ENCODE results near the gene PCDHB8. TPM values are rescaled to one million over a fixed set of nuclear protein-coding genes. Genes with fewer than 3 reads are reported as not detected.
"Not testable (repeated sequence)": the region's sequence is repeated elsewhere in the genome, so short reads cannot be mapped to it uniquely, and the experiment has no call there.

Gene PCDHB8
- total RNA-seq (2014; rRNA removed; shearing (Covaris generic)), result 6.7 and 8.3 TPM in 2 replicates

- peak; percentile 63 for DNase-seq (ENCODE audit: low read depth)
Measured at GRCh38 chr5:141177577-141178191, at the start of gene PCDHB8. TSS of gene PCDHB8 (plus strand) at chr5:141177790. CDS start at chr5:141178035, 245 bp downstream.

GRCh38 chr5:141135030-141135717 is 42.4 kb upstream of the PCDHB8 start, which contains the start of gene PCDHB5:
TSS of gene PCDHB5 (plus strand) at chr5:141135206. CDS start at chr5:141135435, 229 bp downstream.
- DNase-seq (ENCODE audit: low read depth), result peak; percentile 60

GRCh38 chr5:141135718-141136266 is 41.8 kb upstream of the PCDHB8 start:
- no peak for DNase-seq (ENCODE audit: low read depth)

- DNase-seq (ENCODE audit: low read depth), result not testable (repeated sequence)
Measured at GRCh38 chr5:141137346-141137745, 40.2 kb upstream of the PCDHB8 start.

GRCh38 chr5:141149812-141150211 is 27.8 kb upstream of the PCDHB8 start, which contains the start of gene PCDHB6:
TSS of gene PCDHB6 (plus strand) at chr5:141150057. CDS start at chr5:141150258, 201 bp downstream.
- peak; percentile 63 for DNase-seq (ENCODE audit: low read depth)

- peak; percentile 27 for DNase-seq (ENCODE audit: low read depth)
Measured at GRCh38 chr5:141150224-141150992, 27.2 kb upstream of the PCDHB8 start.

GRCh38 chr5:141150993-141151325 is 26.6 kb upstream of the PCDHB8 start:
- no peak for DNase-seq (ENCODE audit: low read depth)

GRCh38 chr5:141151632-141152031 is 26.0 kb upstream of the PCDHB8 start:
- DNase-seq (ENCODE audit: low read depth), result not testable (repeated sequence)

GRCh38 chr5:141152096-141152495 is 25.5 kb upstream of the PCDHB8 start:
- not testable (repeated sequence) for DNase-seq (ENCODE audit: low read depth)

- DNase-seq (ENCODE audit: low read depth), result peak; percentile 72
Measured at GRCh38 chr5:141155540-141156374, 21.8 kb upstream of the PCDHB8 start.

GRCh38 chr5:141157356-141157755 is 20.2 kb upstream of the PCDHB8 start:
- DNase-seq (ENCODE audit: low read depth), result not testable (repeated sequence)

GRCh38 chr5:141157901-141158300 is 19.7 kb upstream of the PCDHB8 start:
- not testable (repeated sequence) for DNase-seq (ENCODE audit: low read depth)

GRCh38 chr5:141172381-141173204 is 5.0 kb upstream of the PCDHB8 start, which contains the start of gene PCDHB7:
TSS of gene PCDHB7 (plus strand) at chr5:141172644. CDS start at chr5:141172836, 192 bp downstream.
- DNase-seq (ENCODE audit: low read depth), result peak; percentile 66

- not testable (repeated sequence) for DNase-seq (ENCODE audit: low read depth)
Measured at GRCh38 chr5:141174291-141175104, 3.1 kb upstream of the PCDHB8 start.

- no peak for DNase-seq (ENCODE audit: low read depth)
Measured at GRCh38 chr5:141175933-141176332, 1.7 kb upstream of the PCDHB8 start.

GRCh38 chr5:141179371-141179770 is 1.8 kb downstream of the PCDHB8 start:
- not testable (repeated sequence) for DNase-seq (ENCODE audit: low read depth)

GRCh38 chr5:141179876-141180275 is 2.3 kb downstream of the PCDHB8 start:
- DNase-seq (ENCODE audit: low read depth), result not testable (repeated sequence)

GRCh38 chr5:141180313-141180712 is 2.7 kb downstream of the PCDHB8 start:
- DNase-seq (ENCODE audit: low read depth), result no peak

GRCh38 chr5:141182248-141182647 is 4.7 kb downstream of the PCDHB8 start, which contains the start of gene PCDHB16:
TSS of gene PCDHB16 (plus strand) at chr5:141182387. CDS start at chr5:141182560, 173 bp downstream.
- DNase-seq (ENCODE audit: low read depth), result peak; percentile 76

Data from Daoy (cell line).